BLaER1 treated with 17β-estradiol and CSF1 and Interleukin-3, amounts not matched to agents 10 nM and 100 nM (cell line): Measurements from ENCODE around the gene CENPV.

ENCODE experiments used
- H3K27ac ChIP-seq, 11 experiments: shearing (Covaris generic); formaldehyde crosslinking; 2 replicates each; pipeline ENCODE4 v1.8.1; 2022
- H3K27me3 ChIP-seq, 11 experiments: shearing (Covaris generic); formaldehyde crosslinking; 2 replicates each; pipeline ENCODE4 v1.8.1; 2022
- H3K36me3 ChIP-seq, 11 experiments: shearing (Covaris generic); formaldehyde crosslinking; 2 replicates each; pipeline ENCODE4 v1.8.1; 2022
- H3K4me1 ChIP-seq, 10 experiments: shearing (Covaris generic); formaldehyde crosslinking; 2 replicates each; pipeline ENCODE4 v1.8.1; 2022
- H3K4me2 ChIP-seq, 11 experiments: shearing (Covaris generic); formaldehyde crosslinking; 2 replicates each; pipeline ENCODE4 v1.8.1; 2022
- H3K4me3 ChIP-seq, 10 experiments: shearing (Covaris generic); formaldehyde crosslinking; 2 replicates each; pipeline ENCODE4 v1.8.1; 2022
- H3K9ac ChIP-seq, 11 experiments: shearing (Covaris generic); formaldehyde crosslinking; 2 replicates each; pipeline ENCODE4 v1.8.1; 2022
- H3K9me3 ChIP-seq, 11 experiments: shearing (Covaris generic); formaldehyde crosslinking; replicated peaks in 1 of 11; 2 replicates each; pipeline ENCODE4 v1.8.1; 2022
- H4K20me1 ChIP-seq, 11 experiments: shearing (Covaris generic); formaldehyde crosslinking; 2 replicates each; pipeline ENCODE4 v1.8.1; 2022
- Cebpa-rat ChIP-seq, 11 experiments: shearing (Covaris generic); IDR thresholded peaks; 2 replicates each; pipeline ENCODE4 v1.8.1; 2022

The CENPV gene

GRCh38 chr17:16371742-16372141 lies 18.5 kb upstream of the CENPV start:
- H3K27ac ChIP-seq, result no peak overlapping the region
- no peaks in the 10 kb centered on the region for H3K27me3 ChIP-seq
- no peak overlapping the region for H3K9ac ChIP-seq

GRCh38 chr17:16364625-16365024 lies 11.4 kb upstream of the CENPV start:
- no peak overlapping the region for H3K4me3 ChIP-seq
- no peak overlapping the region for H3K27ac ChIP-seq
- H4K20me1 ChIP-seq, result no peaks in the 10 kb centered on the region
- H3K4me2 ChIP-seq, result no peak overlapping the region
- no peak overlapping the region; a peak in 1 of 22 replicates for H3K9ac ChIP-seq
- no peaks in the 10 kb centered on the region for H3K27me3 ChIP-seq
- no peaks in the 10 kb centered on the region for H3K4me1 ChIP-seq
- no peaks in the 10 kb centered on the region for H3K9me3 ChIP-seq
- H3K36me3 ChIP-seq, result no peaks in the 10 kb centered on the region
- no peak for TF ChIP-seq Cebpa-rat (IDR thresholded peaks at IDR 0.05)

More at GRCh38 chr17:16371742-16372141, 18.5 kb upstream of the CENPV start:
- Histone ChIP-seq H3K36me3 (no peaks in the 10 kb centered on the region), H3K4me1 (peaks cover 0 to 22% (median 0%) of the 10 kb centered on the region in 10 experiments; a peak in 6 of 20 replicates), H3K9me3 (no peaks in the 10 kb centered on the region), H3K4me3 (no peak overlapping the region), H3K4me2 (no peak overlapping the region), H4K20me1 (no peaks in the 10 kb centered on the region)
- TF ChIP-seq Cebpa-rat (IDR thresholded peaks at IDR 0.05), result no peak

GRCh38 chr17:16363749-16364536 lies 10.7 kb upstream of the CENPV start:
- H3K4me3 ChIP-seq, result no peak overlapping the region
- no peaks in the 10 kb centered on the region for H4K20me1 ChIP-seq
- H3K9ac ChIP-seq, result no peak overlapping the region; a peak in 1 of 22 replicates
- no peak overlapping the region for H3K4me2 ChIP-seq
- no peaks in the 10 kb centered on the region for H3K9me3 ChIP-seq
- no peak overlapping the region for H3K27ac ChIP-seq
- no peaks in the 10 kb centered on the region for H3K36me3 ChIP-seq
- no peak for TF ChIP-seq Cebpa-rat (IDR thresholded peaks at IDR 0.05)
- H3K27me3 ChIP-seq, result no peaks in the 10 kb centered on the region
- H3K4me1 ChIP-seq, result no peaks in the 10 kb centered on the region

- Histone ChIP-seq H3K9ac (no peak overlapping the region), H3K4me1 (no peaks in the 10 kb centered on the region), H3K27me3 (no peaks in the 10 kb centered on the region), H4K20me1 (no peaks in the 10 kb centered on the region), H3K27ac (no peak overlapping the region), H3K4me2 (no peak overlapping the region), H3K4me3 (no peak overlapping the region), H3K36me3 (no peaks in the 10 kb centered on the region), H3K9me3 (no peaks in the 10 kb centered on the region)
- no peak for TF ChIP-seq Cebpa-rat (IDR thresholded peaks at IDR 0.05)
Observed at GRCh38 chr17:16361874-16362273, 8.6 kb upstream of the CENPV start.

GRCh38 chr17:16358394-16358793 lies 5.1 kb upstream of the CENPV start:
- no peaks in the 10 kb centered on the region for H3K4me1 ChIP-seq
- TF ChIP-seq Cebpa-rat (IDR thresholded peaks at IDR 0.05), result no peak

GRCh38 chr17:16354585-16354984 lies 1.3 kb upstream of the CENPV start:
- Histone ChIP-seq H3K9me3 (peaks cover 0 to 21% (median 13%) of the 10 kb centered on the region in 11 experiments; a peak in 19 of 22 replicates), H3K36me3 (peaks cover 0 to 3% (median 0%) of the 10 kb centered on the region in 11 experiments; a peak in 1 of 22 replicates), H3K4me1 (peaks cover 0 to 12% (median 6%) of the 10 kb centered on the region in 10 experiments; a peak in 8 of 20 replicates), H3K27me3 (peaks cover 40 to 62% (median 55%) of the 10 kb centered on the region in 11 experiments), H3K27ac (no peak overlapping the region), H3K4me3 (no peak overlapping the region), H3K9ac (no peak overlapping the region), H3K4me2 (no peak overlapping the region), H4K20me1 (peaks cover 0 to 20% (median 6%) of the 10 kb centered on the region in 11 experiments; a peak in 6 of 22 replicates)
- no peak for TF ChIP-seq Cebpa-rat (IDR thresholded peaks at IDR 0.05)

More at GRCh38 chr17:16358394-16358793, 5.1 kb upstream of the CENPV start:
- H3K27me3 ChIP-seq, result peaks cover 10 to 24% (median 22%) of the 10 kb centered on the region in 11 experiments
- H3K4me3 ChIP-seq, result no peak overlapping the region
- H3K27ac ChIP-seq, result no peak overlapping the region
- H4K20me1 ChIP-seq, result peaks cover 0 to 3% (median 0%) of the 10 kb centered on the region in 11 experiments; a peak in 2 of 22 replicates
- H3K4me2 ChIP-seq, result no peak overlapping the region
- H3K9me3 ChIP-seq, result peaks cover 0 to 11% (median 10%) of the 10 kb centered on the region in 11 experiments; a peak in 19 of 22 replicates
- H3K36me3 ChIP-seq, result no peaks in the 10 kb centered on the region
- H3K9ac ChIP-seq, result no peak overlapping the region

GRCh38 chr17:16352667-16353316 lies 477 bp downstream of the CENPV start:
- TF ChIP-seq Cebpa-rat (IDR thresholded peaks at IDR 0.05), result no peak
- Histone ChIP-seq H3K4me1 (peaks cover 0 to 12% (median 6%) of the 10 kb centered on the region in 10 experiments; a peak in 8 of 20 replicates), H3K27me3 (peaks cover 40 to 62% (median 55%) of the 10 kb centered on the region in 11 experiments), H3K27ac (peak overlapping the region in 8 of 11 experiments; percentile 30 to 63 (median 54); a peak in 16 of 22 replicates), H3K4me2 (peak overlapping the region; percentile 55 to 91 (median 77)), H3K9ac (peak overlapping the region; percentile 56 to 79 (median 69); a peak in 20 of 22 replicates), H4K20me1 (peaks cover 0 to 20% (median 6%) of the 10 kb centered on the region in 11 experiments; a peak in 6 of 22 replicates), H3K9me3 (peaks cover 0 to 21% (median 13%) of the 10 kb centered on the region in 11 experiments; a peak in 19 of 22 replicates), H3K4me3 (peak overlapping the region; percentile 52 to 68 (median 59)), H3K36me3 (peaks cover 0 to 14% (median 0%) of the 10 kb centered on the region in 11 experiments; a peak in 5 of 22 replicates)

GRCh38 chr17:16352303-16352666 lies 984 bp downstream of the CENPV start:
- peak overlapping the region in 6 of 11 experiments; percentile 30 to 63 (median 56); a peak in 6 of 22 replicates for H3K27ac ChIP-seq
- peaks cover 0 to 14% (median 0%) of the 10 kb centered on the region in 11 experiments; a peak in 5 of 22 replicates for H3K36me3 ChIP-seq
- peak overlapping the region; percentile 52 to 68 (median 59) for H3K4me3 ChIP-seq
- peak overlapping the region in 9 of 11 experiments; percentile 59 to 79 (median 72); a peak in 12 of 22 replicates for H3K9ac ChIP-seq
- H3K27me3 ChIP-seq, result peaks cover 40 to 62% (median 55%) of the 10 kb centered on the region in 11 experiments
- peak overlapping the region; percentile 55 to 91 (median 77) for H3K4me2 ChIP-seq
- peaks cover 0 to 12% (median 6%) of the 10 kb centered on the region in 10 experiments; a peak in 8 of 20 replicates for H3K4me1 ChIP-seq
- H4K20me1 ChIP-seq, result peaks cover 0 to 20% (median 6%) of the 10 kb centered on the region in 11 experiments; a peak in 6 of 22 replicates
- no peak for TF ChIP-seq Cebpa-rat (IDR thresholded peaks at IDR 0.05)
- peaks cover 0 to 21% (median 13%) of the 10 kb centered on the region in 11 experiments; a peak in 19 of 22 replicates for H3K9me3 ChIP-seq
